Stimulated activated CD4-positive, alpha-beta T cell treated with anti-CD3 and anti-CD28 coated beads, Interleukin-1b, Interleukin-23, amount 100 ng/mL, for 4 hours (primary cell): ENCODE measurements around the gene TRIM59.
"Not testable (repeated sequence)": the region's sequence is repeated elsewhere in the genome, so short reads cannot be mapped to it uniquely, and the experiment has no call there.

Source experiments
- DNase-seq, 2 donors: peaks; one replicate each; pipeline ENCODE4 v3.0.0-alpha.2; 2020; ENCODE audit warnings: low read depth in 2 of 2

TRIM59 gene

GRCh38 chr3:160455846-160456245, 6.3 kb upstream of the TRIM59 start:
- no peak for DNase-seq

- DNase-seq: no peak
Measured at GRCh38 chr3:160454995-160455394, 5.4 kb upstream of the TRIM59 start.

GRCh38 chr3:160452251-160452650, 2.7 kb upstream of the TRIM59 start:
- DNase-seq: not testable (repeated sequence)

GRCh38 chr3:160451602-160452001, 2.0 kb upstream of the TRIM59 start:
- DNase-seq: no peak

DNA sequence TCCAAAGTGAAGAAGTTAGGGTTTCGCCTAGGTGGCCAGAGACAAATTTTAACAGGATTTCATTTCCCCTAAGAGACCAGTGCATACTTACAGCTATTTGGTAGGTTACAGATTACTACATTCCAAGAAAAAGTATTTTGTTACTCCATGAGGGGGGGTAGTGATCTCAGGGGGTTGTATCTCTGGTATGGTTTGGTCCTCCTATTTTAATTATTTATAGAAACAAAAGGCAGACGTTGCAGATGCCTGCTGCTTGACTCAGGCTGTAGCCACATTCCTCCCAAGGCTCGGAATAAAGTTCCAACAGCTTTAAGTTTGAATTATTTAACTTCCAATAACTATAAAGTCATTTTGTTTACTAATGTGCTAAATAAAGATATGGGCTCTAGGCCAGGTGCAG, 1.3 kb upstream of the TRIM59 start:
- no peak for DNase-seq

GRCh38 chr3:160448845-160449635, 546 bp downstream of the TRIM59 start:
- DNase-seq: peak in 1 of 2 donors; percentile 10

GRCh38 chr3:160447544-160447943, 2.0 kb downstream of the TRIM59 start:
- DNase-seq: no peak

DNA sequence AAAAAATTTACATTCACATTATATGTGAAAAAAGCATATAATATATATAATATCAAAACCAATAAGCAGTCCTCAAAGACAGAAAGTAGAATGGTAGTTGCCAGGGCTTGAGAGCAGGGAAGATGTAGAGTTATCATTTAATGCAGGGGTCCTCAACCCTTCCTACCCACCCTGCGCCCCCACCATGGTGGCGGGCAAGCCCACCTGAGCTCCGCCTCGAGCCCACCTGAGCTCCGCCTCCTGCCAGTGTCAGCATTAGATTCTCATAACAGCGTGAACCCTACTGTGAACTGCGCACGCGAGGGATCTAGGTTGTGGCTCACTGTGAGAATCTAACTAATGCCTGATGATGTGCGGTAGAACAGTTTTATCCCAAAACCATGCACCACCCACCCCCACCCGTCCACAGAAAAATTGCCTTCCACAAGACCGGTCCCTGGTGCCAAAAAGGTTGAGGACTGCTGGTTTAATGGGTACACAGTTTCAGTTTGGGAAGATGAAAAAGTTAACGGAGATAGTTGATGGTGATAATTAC, 3.0 kb downstream of the TRIM59 start:
- no peak for DNase-seq

GRCh38 chr3:160445854-160446253, 3.7 kb downstream of the TRIM59 start:
- no peak for DNase-seq

DNA sequence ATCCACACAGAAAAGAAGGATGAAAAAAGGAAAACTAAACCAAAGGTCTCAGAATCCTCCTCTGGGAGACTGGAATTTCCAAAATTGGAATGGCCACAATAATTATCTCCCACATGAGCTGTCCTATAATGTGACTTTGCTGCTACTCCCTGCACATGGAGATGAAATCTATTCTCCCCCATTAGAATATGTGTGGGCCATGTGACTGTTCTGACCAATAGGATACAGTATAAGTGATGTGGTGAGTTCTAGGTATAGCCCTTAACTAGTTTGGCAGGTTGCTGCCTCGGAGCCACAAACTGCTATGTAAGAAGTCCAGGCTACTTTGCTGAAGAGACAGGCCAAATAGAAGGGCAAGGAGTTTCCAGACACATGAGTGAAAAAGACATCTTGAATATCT, 5.2 kb downstream of the TRIM59 start:
- no peak for DNase-seq

- DNase-seq: no peak
Measured at GRCh38 chr3:160440687-160441086, 8.9 kb downstream of the TRIM59 start.

DNA sequence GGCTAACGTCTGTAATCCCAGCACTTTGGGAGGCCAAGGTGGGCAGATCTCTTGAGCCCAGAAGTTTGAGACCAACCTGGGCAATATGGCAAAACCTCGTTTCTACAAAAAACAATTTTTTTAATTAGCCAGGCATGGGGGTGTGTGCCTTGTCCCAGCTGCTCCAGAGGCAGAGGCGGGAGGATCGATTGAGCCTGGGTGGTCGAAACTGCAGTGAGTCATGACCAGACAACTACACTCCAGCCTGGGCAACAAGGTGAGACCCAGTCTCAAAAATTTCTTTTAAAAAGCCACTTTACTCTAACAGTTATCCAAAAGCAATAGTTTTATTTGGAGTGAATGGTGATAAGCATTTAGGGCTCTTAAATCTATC, 12.5 kb downstream of the TRIM59 start:
- DNase-seq: no peak

GRCh38 chr3:160435747-160436146, 13.8 kb downstream of the TRIM59 start:
- DNase-seq: no peak

DNA sequence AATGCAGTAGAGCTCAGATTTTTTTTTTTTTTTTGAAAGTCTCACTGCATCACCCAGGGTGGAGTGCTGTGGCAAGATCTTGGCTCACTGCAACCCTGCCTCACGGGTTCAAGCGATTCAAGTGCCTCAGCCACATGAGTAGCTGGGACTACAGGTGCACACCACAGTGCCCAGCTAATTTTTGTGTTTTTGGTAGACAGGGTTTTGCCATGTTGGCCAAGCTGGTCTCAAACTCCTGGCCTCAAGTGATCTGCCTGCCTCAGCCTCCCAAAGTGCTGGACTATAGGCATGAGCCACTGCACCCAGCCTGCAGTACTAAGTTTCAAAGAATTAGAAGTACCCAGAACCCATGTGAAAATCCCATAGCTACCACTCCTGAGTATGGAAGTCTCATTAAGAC, 14.5 kb downstream of the TRIM59 start:
- DNase-seq: no peak

GRCh38 chr3:160434071-160434470, 15.5 kb downstream of the TRIM59 start:
- DNase-seq: no peak

DNA sequence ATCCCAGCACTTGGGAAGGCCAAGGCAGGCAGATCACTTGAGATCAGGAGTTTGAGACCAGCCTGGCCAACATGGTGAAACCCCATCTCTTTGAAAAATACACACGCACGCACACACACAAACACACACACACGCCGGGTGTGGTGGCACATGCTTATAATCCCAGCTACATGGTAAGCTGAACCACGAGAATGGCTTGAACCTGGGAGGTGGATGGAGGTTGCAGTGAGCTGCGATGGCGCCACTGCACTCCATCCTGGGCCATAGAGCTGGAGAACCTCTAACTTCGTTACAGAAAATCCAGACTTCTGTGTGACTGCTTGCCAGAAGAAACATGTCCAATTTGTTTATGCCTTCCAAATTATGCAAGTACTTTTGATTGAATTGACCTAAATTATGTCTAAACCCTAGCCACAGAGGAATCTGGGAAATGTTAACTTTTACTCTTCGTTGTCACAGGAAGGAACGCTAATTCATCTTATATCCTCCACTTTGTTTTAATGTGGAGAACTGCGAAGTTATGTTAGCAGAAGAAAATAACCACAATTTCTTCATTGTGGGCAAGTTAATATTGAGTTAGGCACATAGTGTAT, 21.7 kb downstream of the TRIM59 start:
- no peak for DNase-seq

DNA sequence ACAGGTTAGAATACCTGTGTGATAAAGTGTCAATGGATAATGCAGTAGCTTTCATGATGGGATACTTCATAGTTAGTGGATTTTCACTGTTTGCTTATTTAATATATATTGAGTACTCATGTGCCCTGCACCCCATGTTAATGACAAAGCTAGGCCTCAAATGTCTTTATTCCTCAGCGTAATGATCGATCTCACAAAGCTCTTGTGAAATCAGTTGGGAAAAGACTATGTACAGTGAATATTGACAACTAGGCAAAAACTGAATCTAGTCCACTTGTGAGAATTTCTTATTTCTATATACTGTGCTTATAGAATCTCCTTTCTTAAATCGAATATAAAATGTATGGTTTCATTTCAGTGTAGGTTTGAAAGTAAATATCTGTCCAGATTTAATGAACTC, 32.3 kb downstream of the TRIM59 start:
- no peak for DNase-seq

DNA sequence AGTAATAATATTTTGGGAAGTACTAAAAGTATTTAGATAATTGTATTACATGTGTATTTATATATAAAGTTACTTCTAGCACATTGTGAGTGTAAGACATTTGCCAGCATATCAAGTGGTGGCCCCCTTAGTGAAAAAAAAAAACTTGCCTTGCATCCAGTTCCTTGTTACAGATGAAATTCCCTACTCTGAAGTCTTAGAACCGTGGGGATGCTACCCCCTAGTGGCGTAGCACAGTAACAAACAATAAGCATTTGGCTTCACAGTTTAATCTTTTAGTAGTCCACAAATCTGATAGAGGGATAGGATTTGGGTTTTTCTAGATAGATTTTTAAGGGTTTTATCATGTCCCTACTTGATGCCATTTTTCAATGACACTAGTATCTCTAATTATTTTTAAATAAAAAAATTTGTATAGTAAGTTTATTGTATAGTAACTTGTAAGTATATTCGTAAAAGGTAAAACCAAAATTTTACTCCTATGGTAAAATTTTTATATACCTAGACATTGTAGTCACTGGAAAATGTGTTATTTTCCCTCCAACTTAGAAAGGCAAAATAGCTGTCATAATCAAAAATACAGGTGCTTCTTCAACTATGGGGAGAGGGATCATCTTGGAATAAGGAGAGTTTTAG, 35.9 kb downstream of the TRIM59 start:
- DNase-seq: peak; percentile 45 to 57

DNA sequence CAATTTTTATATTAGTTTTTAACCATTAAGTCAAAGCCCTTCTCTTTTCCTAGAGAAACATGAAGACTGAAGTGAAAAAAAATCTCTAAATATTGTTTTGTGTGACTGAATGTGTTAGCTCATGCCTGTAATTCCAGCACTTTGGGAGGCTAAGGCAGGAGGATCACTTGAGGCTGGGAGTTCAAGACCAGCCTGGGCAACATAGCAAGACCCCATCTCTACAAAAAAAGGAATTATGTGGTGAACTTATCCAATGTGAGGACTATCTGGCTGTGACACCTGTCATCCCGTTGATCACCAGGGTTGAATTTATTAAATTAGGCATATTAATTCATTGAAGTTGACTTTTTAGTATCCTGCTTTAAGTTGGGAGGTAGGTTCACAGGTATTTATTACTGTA, 37.1 kb downstream of the TRIM59 start:
- no peak for DNase-seq

- no peak for DNase-seq
Measured at GRCh38 chr3:160409812-160410610, 39.6 kb downstream of the TRIM59 start.

- no peak for DNase-seq
Measured at GRCh38 chr3:160403796-160404470, 45.7 kb downstream of the TRIM59 start.
